ENCODE data around the gene TSPAN5.

TSPAN5 gene

DNA sequence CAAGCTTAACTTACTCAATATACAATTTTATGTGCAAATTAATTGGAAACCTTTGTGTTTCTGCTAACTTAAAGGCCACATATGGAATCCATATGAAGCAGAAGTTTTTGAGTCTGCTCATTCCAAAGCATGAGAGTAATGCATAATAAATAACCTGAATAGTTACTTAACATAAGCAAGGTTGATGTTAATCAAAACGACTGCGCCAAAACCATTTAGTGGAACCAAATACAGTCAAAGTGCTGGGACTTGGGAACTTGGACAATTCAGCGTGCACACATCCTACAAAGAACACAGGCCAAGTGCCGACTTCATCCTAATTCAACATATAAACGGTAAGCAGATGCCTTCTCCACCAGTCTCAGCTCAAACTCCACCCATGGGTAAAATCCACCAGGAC lies 17.0 kb downstream of the TSPAN5 start (continued):
- TF ChIP-seq, protein P1, sequence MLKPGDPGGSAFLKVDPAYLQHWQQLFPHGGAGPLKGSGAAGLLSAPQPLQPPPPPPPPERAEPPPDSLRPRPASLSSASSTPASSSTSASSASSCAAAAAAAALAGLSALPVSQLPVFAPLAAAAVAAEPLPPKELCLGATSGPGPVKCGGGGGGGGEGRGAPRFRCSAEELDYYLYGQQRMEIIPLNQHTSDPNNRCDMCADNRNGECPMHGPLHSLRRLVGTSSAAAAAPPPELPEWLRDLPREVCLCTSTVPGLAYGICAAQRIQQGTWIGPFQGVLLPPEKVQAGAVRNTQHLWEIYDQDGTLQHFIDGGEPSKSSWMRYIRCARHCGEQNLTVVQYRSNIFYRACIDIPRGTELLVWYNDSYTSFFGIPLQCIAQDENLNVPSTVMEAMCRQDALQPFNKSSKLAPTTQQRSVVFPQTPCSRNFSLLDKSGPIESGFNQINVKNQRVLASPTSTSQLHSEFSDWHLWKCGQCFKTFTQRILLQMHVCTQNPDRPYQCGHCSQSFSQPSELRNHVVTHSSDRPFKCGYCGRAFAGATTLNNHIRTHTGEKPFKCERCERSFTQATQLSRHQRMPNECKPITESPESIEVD (tag by site-specific recombination; IDR thresholded peaks at IDR 0.05) = no peak
- no peak for TF ChIP-seq ZNF560 (tag by site-specific recombination; IDR thresholded peaks at IDR 0.05; ENCODE audit: borderline replicate concordance)

DNA sequence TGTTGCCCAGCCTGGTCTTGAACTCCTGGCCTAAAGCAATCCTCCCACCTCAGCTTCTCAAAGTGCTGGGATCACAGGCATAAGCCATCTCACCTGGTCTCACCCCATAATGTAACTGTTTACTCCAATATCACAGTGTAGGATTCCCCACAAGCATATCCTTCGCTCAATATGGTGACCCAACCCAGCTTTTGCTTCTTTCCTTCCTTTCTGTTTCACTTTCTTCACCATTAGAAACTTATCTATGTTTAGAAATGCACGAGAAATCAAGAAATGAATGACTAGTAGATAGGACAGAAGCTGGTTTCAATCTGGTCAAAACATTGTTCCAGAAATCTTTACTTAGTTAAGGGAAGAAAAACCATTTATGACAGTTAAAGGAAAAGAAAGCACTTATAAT lies 18.9 kb downstream of the TSPAN5 start:
- H3K4me1 ChIP-seq (ENCODE audit: control insufficient read depth, insufficient read depth, low read length) = no peaks in the 10 kb centered on the region
- H3K9me3 ChIP-seq (ENCODE audit: control insufficient read depth, insufficient read depth, low read depth, low read length) = no peaks in the 10 kb centered on the region
- no peaks in the 10 kb centered on the region for H3K36me3 ChIP-seq (ENCODE audit: control insufficient read depth in 2 of 2, insufficient read depth in 1 of 2, low read length in 2 of 2)
- no peak overlapping the region for H3K4me3 ChIP-seq (ENCODE audit: low read depth, low read length)
- TF ChIP-seq, protein P2, sequence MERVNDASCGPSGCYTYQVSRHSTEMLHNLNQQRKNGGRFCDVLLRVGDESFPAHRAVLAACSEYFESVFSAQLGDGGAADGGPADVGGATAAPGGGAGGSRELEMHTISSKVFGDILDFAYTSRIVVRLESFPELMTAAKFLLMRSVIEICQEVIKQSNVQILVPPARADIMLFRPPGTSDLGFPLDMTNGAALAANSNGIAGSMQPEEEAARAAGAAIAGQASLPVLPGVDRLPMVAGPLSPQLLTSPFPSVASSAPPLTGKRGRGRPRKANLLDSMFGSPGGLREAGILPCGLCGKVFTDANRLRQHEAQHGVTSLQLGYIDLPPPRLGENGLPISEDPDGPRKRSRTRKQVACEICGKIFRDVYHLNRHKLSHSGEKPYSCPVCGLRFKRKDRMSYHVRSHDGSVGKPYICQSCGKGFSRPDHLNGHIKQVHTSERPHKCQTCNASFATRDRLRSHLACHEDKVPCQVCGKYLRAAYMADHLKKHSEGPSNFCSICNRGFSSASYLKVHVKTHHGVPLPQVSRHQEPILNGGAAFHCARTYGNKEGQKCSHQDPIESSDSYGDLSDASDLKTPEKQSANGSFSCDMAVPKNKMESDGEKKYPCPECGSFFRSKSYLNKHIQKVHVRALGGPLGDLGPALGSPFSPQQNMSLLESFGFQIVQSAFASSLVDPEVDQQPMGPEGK (tag by site-specific recombination; IDR thresholded peaks at IDR 0.05) = no peak
- TF ChIP-seq ZNF175 (tag by site-specific recombination; IDR thresholded peaks at IDR 0.05) (no peak), TRIM28 (IDR thresholded peaks at IDR 0.05; ENCODE audit: borderline replicate concordance, low read length) (no peak), ZNF837 (tag by site-specific recombination; IDR thresholded peaks at IDR 0.05) (no peak), ZNF24 (tag by site-specific recombination; IDR thresholded peaks at IDR 0.05) (no peak), OSR2 (tag by site-specific recombination; IDR thresholded peaks at IDR 0.05) (no peak)
- TF ChIP-seq, protein P3, sequence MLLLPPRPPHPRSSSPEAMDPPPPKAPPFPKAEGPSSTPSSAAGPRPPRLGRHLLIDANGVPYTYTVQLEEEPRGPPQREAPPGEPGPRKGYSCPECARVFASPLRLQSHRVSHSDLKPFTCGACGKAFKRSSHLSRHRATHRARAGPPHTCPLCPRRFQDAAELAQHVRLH (tag by site-specific recombination; IDR thresholded peaks at IDR 0.05) = no peak
- TF ChIP-seq, protein P4, sequence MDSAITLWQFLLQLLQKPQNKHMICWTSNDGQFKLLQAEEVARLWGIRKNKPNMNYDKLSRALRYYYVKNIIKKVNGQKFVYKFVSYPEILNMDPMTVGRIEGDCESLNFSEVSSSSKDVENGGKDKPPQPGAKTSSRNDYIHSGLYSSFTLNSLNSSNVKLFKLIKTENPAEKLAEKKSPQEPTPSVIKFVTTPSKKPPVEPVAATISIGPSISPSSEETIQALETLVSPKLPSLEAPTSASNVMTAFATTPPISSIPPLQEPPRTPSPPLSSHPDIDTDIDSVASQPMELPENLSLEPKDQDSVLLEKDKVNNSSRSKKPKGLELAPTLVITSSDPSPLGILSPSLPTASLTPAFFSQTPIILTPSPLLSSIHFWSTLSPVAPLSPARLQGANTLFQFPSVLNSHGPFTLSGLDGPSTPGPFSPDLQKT (IDR thresholded peaks at IDR 0.05; ENCODE audit: borderline replicate concordance, low read depth, low read length) = no peak
- no peak overlapping the region for H3K27ac ChIP-seq (ENCODE audit: extremely low read depth, low read depth, low read length)
- ChIA-PET CTCF (no interaction called here), POLR2A (no interaction called here)

DNA sequence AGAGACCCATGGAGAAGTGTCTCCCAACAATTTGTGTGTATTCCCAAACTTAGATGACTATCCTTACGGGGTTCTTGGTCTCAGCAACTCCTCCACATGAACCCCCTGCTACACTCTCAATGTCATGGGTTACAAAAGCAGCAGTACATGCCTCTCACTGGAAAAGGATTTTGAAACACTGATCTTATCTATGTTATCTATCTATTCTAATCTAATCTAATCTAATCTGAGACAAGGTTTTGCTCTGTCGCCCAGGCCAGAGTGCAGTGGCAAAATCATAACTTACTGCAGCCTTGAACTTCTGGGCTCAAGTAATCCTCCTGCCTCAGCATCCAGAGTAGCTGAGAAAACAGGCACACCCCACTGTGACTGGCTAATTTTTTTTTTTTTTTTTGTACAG lies 19.3 kb downstream of the TSPAN5 start:
- H3K27ac ChIP-seq (ENCODE audit: extremely low read depth, low read depth, low read length) = no peak overlapping the region
- ChIA-PET POLR2A (no interaction called here), CTCF (no interaction called here)
- H3K36me3 ChIP-seq (ENCODE audit: control insufficient read depth in 2 of 2, insufficient read depth in 1 of 2, low read length in 2 of 2) = no peaks in the 10 kb centered on the region
- H3K4me1 ChIP-seq (ENCODE audit: control insufficient read depth, insufficient read depth, low read length) = no peaks in the 10 kb centered on the region
- H3K4me3 ChIP-seq (ENCODE audit: low read depth, low read length) = no peak overlapping the region
- no peaks in the 10 kb centered on the region for H3K9me3 ChIP-seq (ENCODE audit: control insufficient read depth, insufficient read depth, low read depth, low read length)
- no peak for TF ChIP-seq ZNF341 (tag by site-specific recombination; IDR thresholded peaks at IDR 0.05; ENCODE audit: low read depth)
- TF ChIP-seq ZNF121 (tag by site-specific recombination; IDR thresholded peaks at IDR 0.05) = no peak
- TF ChIP-seq ZNF416 (tag by site-specific recombination; IDR thresholded peaks at IDR 0.05) = no peak
- TF ChIP-seq KLF7 (tag by site-specific recombination; IDR thresholded peaks at IDR 0.05; ENCODE audit: borderline replicate concordance) = no peak
- TF ChIP-seq ZNF302 (tag by site-specific recombination; IDR thresholded peaks at IDR 0.05; ENCODE audit: low read depth) = no peak
- TF ChIP-seq, protein P5, sequence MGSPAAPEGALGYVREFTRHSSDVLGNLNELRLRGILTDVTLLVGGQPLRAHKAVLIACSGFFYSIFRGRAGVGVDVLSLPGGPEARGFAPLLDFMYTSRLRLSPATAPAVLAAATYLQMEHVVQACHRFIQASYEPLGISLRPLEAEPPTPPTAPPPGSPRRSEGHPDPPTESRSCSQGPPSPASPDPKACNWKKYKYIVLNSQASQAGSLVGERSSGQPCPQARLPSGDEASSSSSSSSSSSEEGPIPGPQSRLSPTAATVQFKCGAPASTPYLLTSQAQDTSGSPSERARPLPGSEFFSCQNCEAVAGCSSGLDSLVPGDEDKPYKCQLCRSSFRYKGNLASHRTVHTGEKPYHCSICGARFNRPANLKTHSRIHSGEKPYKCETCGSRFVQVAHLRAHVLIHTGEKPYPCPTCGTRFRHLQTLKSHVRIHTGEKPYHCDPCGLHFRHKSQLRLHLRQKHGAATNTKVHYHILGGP (tag by site-specific recombination; IDR thresholded peaks at IDR 0.05) = no peak
- TF ChIP-seq, protein P6, sequence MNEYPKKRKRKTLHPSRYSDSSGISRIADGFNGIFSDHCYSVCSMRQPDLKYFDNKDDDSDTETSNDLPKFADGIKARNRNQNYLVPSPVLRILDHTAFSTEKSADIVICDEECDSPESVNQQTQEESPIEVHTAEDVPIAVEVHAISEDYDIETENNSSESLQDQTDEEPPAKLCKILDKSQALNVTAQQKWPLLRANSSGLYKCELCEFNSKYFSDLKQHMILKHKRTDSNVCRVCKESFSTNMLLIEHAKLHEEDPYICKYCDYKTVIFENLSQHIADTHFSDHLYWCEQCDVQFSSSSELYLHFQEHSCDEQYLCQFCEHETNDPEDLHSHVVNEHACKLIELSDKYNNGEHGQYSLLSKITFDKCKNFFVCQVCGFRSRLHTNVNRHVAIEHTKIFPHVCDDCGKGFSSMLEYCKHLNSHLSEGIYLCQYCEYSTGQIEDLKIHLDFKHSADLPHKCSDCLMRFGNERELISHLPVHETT (tag by site-specific recombination; IDR thresholded peaks at IDR 0.05) = no peak
- TF ChIP-seq, protein P7, sequence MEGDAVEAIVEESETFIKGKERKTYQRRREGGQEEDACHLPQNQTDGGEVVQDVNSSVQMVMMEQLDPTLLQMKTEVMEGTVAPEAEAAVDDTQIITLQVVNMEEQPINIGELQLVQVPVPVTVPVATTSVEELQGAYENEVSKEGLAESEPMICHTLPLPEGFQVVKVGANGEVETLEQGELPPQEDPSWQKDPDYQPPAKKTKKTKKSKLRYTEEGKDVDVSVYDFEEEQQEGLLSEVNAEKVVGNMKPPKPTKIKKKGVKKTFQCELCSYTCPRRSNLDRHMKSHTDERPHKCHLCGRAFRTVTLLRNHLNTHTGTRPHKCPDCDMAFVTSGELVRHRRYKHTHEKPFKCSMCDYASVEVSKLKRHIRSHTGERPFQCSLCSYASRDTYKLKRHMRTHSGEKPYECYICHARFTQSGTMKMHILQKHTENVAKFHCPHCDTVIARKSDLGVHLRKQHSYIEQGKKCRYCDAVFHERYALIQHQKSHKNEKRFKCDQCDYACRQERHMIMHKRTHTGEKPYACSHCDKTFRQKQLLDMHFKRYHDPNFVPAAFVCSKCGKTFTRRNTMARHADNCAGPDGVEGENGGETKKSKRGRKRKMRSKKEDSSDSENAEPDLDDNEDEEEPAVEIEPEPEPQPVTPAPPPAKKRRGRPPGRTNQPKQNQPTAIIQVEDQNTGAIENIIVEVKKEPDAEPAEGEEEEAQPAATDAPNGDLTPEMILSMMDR (tag by site-specific recombination; IDR thresholded peaks at IDR 0.05) = no peak
- TF ChIP-seq ZIC2 (tag by site-specific recombination; IDR thresholded peaks at IDR 0.05) = no peak
- TF ChIP-seq, protein P8, sequence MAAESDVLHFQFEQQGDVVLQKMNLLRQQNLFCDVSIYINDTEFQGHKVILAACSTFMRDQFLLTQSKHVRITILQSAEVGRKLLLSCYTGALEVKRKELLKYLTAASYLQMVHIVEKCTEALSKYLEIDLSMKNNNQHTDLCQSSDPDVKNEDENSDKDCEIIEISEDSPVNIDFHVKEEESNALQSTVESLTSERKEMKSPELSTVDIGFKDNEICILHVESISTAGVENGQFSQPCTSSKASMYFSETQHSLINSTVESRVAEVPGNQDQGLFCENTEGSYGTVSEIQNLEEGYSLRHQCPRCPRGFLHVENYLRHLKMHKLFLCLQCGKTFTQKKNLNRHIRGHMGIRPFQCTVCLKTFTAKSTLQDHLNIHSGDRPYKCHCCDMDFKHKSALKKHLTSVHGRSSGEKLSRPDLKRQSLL (tag by site-specific recombination; IDR thresholded peaks at IDR 0.05) = no peak
- TF ChIP-seq ZNF138 (tag by site-specific recombination; IDR thresholded peaks at IDR 0.05; ENCODE audit: borderline replicate concordance) = no peak
- TF ChIP-seq ZNF747 (tag by site-specific recombination; IDR thresholded peaks at IDR 0.05) = no peak
- TF ChIP-seq ZSCAN16 (tag by site-specific recombination; IDR thresholded peaks at IDR 0.05) = no peak
- TF ChIP-seq TCF7L2 (IDR thresholded peaks at IDR 0.05; ENCODE audit: borderline replicate concordance, low read depth, low read length) = no peak

Measured in HEK293 (cell line).